Activated naive CD4-positive, alpha-beta T cell treated with anti-CD3 and anti-CD28 coated beads, Interleukin-2, amount 50 U/mL, for 16 hours (primary cell): Measurements from ENCODE around the gene FAM241A.
"Not testable (repeated sequence)": the region's sequence is repeated elsewhere in the genome, so short reads cannot be mapped to it uniquely, and the experiment has no call there.

Experiments used
- DNase-seq: peaks from one replicate; pipeline ENCODE4 v3.0.0-alpha.2; 2020

Gene FAM241A

DNA sequence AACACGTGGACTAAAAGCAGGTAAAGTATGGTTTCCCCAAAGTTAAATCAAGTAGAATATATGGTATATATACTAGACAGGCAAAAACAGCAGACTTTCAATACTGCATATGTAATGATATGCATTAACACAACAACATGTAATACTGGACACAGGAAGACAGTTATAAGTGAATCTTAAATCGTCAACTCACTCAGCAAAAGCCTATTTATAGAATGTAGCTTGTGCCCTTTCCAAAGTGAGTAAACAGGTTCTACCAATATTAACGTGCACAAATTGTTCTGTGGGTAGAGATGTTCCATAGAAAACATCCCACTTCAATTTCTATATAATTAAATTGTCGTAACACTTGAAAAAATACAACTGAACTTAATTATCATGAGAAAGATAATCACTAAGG is 30.6 kb downstream of the FAM241A start:
- no peak for DNase-seq

DNA sequence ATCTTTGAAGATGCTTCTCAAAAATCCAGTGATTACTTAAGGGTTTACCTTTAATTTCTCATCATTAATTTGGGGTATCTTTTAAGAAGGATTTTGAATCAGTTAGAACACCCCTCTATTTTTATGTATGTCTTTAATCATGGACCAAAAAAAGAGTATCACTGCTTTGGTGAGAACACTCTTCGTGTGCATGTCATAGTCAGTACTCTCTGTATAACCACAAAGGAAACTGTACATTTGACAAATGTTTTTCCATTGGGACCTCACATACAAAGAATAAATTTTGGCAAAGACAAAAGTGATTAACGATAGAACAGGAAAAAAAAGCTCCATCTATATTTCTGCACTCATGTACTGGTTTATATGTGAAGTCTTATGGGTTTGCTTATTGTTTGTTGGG is 31.3 kb downstream of the FAM241A start:
- no peak for DNase-seq

DNA sequence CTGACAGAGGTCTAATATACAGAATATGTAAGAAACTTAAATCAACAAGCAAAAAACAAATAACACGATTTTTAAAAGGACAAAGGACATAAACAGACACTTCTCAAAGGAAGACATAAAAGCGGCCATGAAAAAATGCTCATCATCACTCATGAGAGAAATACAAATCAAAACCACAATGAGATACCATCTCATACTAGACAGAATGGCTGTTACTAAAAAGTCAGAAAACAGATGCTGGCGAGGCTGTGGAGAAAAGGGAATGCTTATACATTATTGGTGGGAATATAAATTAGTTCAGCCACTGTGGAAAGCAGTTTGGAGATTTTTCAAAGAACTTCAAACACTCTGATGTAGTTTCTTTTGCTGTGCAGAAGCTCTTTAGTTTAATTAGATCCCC is 33.5 kb downstream of the FAM241A start:
- DNase-seq: not testable (repeated sequence)

DNA sequence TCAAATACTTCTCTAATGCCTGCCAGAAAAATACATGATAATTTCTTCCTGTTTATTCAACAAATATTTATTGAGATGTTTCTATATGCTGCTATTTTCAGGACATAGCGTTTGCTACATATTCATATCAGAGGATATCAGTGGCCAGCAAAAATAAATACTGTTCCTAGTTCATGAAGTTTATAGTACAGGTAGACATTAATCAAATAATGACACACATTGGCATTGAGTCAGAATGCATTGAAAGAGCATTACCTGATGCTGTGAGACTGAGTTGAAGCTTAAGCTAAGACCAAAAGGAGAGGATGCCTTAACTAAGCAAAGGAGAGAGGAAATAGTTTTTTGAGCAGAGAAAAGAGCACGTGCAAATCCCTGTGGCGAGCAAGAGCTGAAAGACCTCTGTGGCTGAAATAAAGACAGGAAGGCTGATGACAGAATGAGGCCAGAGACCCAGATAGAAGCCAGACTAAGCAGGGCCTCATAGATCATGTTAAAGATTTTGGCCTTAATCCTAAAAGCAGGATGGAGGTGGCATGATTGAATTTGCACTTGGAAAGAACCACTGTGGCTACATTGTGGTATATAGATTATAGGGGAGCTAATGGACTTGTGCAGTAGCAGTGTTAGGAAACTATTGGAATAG is 36.2 kb downstream of the FAM241A start:
- no peak for DNase-seq

DNA sequence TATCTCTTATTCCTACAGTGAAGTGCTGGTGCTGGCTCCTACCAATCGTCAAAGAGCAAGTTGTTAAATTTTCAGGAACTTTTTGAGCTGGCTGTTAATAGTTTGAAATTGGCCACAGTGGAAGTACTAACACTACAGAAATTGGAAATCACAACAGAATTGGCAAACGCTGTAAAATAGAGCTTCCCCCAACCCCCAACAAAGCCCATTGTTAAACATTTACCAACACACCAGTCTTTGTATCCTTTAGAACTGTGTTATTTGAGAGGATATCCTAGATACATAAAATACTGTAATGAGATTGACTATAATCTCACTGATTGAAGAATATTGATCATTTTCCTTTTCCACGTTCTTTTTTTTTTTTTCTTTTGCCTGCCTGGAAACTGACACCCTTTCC is 37.4 kb downstream of the FAM241A start:
- DNase-seq: no peak

DNA sequence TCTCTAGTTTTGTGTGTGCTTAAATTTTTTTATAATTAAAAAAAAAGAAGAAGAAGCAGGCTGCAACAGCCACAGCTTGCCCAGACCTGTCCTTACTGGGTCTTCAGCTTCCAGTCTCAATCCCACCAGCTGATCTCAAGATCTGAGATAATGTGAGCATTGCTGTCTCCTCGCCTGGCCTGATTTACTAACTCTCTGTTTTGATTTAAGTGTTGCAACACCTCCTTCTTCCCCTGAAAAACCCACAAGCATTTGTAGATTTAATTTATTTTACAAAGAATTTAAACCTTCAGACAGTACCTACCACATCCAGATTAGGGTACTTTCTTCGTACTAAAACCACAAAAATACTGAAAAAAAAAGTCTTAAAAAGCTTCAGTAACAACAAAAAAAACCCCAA is 38.0 kb downstream of the FAM241A start:
- DNase-seq: no peak

DNA sequence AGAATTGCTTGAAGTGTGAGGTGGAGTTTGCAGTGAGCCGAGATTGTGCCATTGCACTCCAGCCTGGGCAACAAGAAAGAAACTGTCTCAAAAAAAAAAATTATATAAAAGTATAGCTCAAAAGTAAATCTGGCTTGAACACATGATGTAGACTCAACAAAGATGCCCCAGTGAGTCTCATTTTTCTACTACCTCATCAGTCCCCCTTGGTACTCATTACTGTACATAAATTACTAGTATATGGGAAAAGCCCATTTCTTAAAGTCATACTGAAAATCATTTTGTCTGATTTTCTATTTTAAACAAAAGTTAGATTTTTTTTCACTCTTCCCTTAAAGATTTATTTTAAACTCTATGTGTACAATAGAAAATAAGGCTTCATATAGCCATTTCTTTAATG is 39.2 kb downstream of the FAM241A start:
- no peak for DNase-seq

DNA sequence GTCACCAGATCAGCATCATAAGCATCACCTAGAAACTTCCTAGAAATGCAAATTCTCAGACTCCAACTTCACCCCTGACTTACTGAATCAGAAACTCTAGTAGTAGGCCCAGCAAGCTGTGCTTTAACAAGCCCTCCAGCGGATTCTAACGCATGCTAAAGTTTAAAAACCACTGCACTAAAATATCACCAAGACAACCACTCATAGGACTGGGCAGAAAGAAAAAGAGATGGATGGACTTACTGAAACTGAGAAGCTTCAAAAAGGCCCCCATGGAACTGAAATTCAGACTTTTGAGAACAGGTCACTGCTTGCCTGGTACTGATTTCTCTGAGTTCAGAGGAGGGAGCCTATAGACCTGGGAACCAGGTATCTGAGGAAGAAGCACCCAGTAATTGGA is 40.1 kb downstream of the FAM241A start:
- DNase-seq: no peak

DNA sequence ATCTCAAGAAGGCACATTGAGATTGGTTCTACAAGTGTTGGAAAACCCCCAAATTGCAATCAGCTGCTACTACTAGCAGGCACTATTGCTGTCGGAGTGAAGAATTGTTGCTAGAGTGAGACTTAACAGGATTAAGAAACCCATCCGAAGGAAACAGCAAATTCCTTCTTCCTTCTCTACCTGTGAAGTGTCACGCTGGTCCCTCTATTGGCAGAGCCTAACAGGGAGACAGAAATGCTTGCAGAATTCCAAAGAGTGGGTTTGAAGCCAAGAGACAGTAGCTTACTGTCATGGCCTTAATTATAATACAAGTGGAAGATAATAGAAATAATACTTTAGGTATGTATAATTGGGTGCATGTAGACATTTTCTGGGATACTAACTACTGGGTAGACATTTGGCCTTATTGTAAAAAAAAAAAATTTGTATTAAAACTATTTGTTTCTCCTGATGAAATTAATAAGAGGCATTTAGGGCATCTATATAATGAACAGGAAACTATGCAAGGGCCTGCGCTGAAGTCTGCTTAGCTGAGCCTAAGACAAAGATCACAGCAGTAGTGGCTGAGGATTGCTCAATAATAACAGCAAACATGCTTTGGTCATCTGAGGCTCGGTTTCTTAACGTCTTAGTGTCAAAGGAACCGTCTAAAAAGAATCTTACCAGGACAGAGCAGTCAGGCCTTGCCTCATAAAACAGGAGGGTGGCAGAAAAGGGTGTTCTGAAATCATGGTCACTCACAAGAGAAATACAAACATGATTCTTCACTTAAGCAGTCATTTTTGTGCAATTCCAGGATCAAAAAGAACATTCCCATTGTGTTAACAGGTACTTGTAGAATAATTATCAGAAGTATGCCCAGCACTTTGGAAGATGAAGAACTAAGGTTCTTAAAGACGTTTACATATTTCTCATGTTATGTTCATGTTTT is 40.8 kb downstream of the FAM241A start:
- no peak for DNase-seq

DNA sequence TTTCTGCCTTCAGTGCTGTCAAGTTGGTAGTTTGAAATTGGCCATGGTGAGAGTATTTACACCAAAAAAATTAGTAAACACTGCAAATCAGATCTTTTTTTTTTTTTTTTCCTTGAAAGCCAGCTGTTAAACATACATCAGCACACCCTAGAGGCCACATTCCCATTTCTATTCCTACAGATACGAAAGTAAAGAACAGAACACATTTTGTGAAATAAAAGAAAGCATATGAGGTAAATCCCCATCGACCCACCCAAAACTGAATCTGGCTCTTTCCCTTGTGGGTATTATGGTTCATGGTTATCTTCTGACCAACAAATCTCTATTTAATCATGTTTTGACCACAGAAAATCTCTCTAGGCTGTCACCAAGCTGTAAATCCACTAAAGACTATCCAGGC is 44.5 kb downstream of the FAM241A start:
- DNase-seq: no peak

DNA sequence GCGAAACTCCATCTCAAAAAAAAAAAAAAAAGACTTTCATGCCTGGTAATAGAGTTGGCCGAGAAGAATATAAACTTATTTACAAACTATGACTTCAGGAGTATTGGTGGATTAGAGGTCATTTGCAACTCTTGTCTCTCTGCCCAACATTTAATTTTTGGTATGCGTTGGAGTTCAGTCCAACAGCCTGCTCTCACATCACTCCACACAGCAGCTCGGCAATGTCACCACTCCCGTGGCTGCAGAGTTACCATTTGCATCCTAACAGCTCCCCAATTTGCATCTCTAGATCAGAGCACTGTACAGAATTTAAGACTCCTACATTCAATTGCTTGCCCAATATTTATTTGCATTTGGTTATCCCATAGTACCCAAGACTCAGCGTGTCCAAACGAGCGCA is 45.4 kb downstream of the FAM241A start:
- no peak for DNase-seq

DNA sequence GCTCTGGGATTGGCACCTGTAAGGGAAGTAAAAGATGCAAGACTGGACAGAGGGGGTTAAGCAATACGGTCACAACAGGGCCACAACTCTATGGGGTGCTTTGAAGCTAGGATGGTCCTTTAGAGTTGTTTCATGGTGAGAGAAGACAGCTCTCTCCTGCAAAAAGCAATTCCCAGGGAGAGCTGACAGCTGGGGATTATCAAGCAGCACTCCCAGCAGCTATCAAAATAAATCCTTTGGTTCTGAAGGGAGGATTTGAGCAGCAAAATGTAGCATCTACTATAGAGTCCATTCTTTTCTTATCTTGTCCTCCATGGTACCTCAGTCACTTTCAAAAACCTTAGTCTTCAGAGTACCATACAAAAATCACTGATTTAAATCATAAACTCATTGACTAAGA is 51.2 kb downstream of the FAM241A start:
- DNase-seq: no peak

DNA sequence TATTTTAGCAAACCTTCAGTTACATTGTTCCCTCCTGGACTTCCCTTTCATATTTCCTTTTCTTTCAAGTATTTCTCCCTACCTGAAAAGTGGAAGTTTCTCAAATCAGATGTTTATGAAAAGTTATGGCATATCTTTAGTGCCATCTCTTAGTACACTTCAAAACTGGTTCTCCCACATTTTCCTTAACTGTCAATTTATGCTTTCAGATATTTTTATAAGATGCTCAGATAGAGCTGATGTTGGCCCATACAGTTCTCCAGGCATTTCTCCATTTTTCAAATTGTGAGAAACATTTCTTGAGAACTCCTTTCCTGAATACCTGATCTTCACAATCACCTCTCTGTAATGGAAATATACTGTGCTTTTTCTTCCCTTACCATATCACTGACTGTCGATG is 53.8 kb downstream of the FAM241A start:
- no peak for DNase-seq

DNA sequence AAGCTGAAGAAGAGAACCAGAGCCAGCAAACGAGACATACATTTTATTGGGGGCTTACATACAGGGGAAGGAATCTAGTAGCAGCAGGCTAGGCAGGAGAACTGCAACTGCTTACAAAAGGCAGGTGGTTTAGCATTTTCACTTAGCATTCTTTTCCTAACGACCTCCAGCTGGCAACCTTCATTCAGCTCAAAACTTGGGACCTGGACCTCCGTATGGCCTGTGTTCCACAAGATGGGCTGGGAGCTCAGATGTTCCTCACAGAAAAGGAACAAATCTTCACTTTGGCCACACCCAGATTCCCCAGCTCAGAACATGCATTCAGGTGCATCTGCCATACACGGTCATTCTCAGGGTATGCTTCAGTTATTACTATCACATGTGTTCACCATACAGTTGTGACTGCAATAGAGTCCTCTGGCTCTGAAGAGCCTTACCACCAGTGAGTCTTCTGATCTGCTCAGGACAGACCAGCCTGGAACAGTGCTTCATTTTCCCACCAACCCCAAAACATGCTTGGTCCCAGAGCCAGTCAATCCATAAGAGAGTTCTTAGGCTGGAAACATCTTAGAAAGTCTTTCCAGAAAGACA is 56.8 kb downstream of the FAM241A start:
- no peak for DNase-seq

DNA sequence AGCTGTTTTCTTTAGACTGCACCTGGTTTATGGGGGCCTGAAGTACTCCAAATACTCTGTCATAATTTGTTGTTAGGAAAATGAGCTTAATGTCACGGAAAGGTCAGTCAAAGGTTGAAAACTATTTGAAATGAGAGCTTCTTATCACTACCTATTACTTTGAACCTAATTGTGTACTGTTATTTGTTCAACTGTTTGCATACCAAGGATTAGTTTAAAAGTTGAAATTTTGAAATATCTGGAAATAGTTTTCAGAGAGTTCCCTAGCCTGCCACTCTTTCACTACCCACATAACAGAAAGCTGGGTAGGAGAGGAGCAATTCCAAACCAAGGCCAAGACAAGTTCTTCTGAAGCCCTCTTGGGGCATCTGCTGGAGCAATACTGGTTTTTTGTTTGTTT is 58.3 kb downstream of the FAM241A start:
- no peak for DNase-seq

DNA sequence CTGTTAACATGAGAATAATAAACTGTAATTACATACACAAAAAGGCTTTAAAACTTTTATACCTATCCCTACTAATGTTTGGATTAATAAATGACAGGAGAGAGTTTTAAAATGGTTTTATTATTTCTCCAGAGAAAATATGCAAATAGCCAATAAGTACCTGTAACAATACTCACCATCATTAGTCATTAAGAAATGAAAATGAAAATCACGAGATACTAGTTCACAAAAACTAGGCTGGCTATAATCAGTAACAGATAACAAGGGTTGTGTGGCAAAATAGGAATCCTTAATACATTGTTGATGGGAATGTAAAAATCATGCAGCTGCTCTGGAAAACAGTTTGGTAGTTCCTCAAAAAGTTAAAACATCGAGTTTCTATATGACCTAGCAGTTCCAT is 61.2 kb downstream of the FAM241A start:
- DNase-seq: no peak

DNA sequence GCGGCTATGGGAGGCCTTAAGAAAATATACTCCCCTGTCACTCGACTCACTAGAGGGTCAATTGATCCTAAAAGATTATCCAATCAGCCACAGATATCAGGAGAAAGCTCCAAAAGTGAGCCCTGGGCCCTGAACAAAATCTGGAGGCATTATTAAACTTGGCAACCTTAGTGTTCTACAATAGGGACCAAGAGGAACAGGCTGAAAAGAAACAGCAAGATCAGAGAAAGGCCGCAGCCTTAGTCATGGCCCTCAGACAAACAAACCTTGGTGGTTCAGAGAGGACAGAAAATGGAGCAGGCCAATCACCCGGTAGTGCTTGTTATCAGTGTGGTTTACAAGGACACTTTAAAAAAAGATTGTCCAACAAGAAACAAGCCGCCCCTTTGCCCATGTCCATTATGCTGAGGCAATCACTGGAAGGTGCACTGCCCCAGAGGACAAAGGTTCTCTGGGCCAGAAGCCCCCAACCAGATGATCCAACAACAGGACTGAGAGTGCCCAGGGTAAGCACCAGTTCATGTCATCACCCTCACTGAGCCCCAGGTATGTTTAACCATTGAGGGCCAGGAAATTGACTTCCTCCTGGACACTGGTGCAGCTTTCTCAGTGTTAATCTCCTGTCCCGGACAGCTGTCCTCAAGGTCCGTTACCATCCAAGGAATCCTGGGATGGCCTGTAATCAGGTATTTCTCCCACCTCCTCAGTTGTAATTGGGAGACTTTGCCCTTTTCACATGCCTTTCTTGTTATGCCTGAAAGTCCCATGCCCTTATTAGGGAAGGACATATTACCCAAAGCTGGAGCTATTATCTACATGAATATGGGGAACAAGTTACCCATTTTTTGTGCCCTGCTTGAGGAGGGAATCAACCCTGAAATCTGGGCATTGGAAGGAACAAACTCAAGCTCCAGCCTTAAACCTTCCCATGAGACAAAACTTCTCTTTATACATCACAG is 63.2 kb downstream of the FAM241A start:
- not testable (repeated sequence) for DNase-seq

DNA sequence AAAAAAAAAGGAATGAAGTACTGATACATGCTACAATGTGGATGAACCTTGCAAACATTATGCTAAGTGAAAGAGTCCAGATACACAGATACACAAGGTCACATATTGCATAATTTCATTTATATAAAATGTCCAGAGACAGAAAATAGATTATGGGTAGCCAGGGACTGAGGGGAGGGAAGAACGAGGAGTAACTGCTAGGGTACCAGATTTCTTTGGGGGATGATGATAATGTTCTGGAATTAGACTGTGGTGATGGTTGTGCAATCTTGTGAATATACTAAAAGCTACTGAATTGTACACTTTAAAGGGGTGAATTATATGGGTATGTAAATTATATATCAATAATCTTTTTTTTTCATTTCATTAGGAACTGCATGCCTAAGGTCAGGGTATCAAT is 65.5 kb downstream of the FAM241A start:
- no peak for DNase-seq

DNA sequence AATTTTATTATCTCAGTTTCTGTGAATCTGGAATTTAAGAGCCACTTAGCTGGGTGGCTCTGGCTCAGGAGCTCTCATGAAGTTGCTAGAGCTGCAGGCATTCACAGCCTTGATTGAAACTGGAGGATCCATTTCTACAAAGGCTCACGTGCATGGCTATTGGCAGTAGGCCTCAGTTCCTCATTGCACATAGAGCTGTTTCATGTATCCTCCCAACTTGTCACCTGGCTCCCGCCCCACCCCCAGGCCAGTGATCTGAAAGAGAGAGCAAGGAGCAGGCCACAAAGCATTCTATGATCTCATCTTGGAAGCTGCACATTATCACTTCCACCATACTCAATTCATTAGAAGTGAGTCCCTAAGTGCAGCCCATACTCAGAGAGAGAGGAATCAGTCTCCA is 67.8 kb downstream of the FAM241A start:
- DNase-seq: no peak

DNA sequence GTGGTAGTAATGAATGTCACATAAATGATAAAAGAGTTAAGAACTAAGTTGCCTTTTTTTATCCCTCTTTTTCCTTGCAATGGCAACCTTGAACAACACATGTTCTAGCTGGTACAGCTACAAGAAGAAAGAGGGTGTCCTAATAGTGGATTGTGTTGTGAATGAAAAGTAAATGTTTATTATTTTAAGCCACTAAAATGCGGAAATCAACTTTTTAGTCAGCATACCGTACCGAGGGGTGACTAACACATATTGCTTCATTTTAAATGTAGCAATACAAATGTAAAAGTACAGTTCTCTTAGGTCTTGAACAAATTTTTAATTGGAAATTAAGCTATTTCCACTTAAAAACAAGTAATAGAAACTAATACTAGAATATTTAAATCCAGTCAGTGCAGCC is 68.6 kb downstream of the FAM241A start:
- no peak for DNase-seq

DNA sequence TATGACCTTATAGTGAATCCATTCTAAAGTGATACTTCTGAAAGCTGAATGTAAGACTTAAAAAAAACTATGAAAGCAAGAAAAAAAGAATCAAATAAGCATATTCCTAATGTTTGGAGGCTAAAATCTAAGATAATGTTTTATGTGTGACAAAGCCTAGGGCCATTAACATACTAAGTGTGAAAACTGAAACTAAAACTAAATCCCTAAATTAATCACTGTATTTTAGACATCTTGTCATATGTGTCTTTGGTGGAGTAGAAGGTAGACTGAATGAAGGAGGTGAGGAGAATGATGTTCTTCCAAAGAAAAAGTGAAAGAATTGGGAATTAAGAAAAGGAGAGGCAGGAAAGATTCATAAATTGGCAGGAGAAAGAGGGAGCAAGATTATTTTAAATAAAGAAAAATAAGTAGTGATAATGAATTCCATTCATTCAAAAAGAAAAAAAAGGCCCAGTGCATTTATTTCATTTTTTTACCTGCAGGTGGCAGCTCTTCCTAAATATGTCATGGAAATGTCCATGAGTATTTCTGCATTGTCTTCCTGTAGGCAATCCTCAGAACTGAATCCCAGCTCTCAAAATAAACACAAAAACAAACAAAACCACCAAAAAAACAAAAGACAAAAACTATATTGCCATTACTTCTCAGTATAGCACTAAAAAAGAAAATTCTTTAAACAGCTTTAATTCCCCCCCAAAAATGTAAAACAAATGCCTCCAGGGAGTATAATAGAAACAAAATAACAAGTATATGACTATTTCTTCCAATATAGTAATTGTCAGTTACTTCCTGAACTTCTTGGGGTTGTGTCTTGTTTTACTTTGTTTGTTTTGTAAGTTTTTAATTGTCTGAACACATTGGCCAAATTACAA is 69.4 kb downstream of the FAM241A start:
- no peak for DNase-seq

DNA sequence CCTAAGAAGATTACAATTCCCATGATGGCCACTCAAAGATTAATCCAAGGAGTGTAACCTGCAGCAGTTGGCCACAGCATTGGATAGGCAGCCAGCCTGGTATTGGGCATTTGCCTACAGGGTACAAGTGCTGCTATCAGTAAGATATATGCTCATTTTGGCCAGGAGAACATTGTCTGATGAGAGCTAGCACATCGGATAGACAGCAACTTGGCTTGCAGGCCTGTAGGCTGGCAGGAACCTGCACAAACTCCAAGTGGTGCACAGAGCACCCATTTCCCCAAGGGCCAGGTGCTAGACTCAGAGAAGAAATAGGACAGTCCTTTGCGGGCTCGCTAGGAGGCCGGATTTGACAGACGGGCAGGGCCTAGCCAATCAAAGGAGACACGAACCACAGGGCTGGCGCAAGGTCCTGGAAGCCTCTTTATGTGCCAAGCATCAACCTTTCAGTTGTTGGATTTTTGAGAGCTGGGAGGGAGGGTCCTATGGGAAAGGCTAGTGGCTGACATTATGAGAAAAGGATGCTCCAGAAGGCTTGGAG is 74.6 kb downstream of the FAM241A start:
- DNase-seq: no peak
